Suprapubic skin (tissue), 4 donors: ENCODE results near the gene WNT2B. TPM values are rescaled to one million over a fixed set of nuclear protein-coding genes. Genes with fewer than 3 reads are reported as not detected.

Experiments
- DNase-seq, 2 donors: peaks; one replicate each; pipeline ENCODE4 v3.0.0-alpha.2; 2019; ENCODE audit warnings: low spot score in 2 of 2
- H3K27ac ChIP-seq: fragments of 200-600 bp; sonication (generic); one replicate; pipeline ENCODE4 v1.5.1; 2019
- H3K27me3 ChIP-seq: fragments of 200-600 bp; sonication (generic); one replicate; pipeline ENCODE4 v1.5.1; 2019
- H3K36me3 ChIP-seq: fragments of 200-600 bp; sonication (generic); one replicate; pipeline ENCODE4 v1.5.1; 2019
- H3K4me1 ChIP-seq: fragments of 200-600 bp; sonication (generic); one replicate; pipeline ENCODE4 v1.5.1; 2019
- H3K4me3 ChIP-seq: fragments of 200-600 bp; sonication (generic); one replicate; pipeline ENCODE4 v1.5.1; 2019; ENCODE audit warnings: mild to moderate bottlenecking
- H3K9me3 ChIP-seq: fragments of 200-600 bp; sonication (generic); one replicate; pipeline ENCODE4 v1.5.1; 2019
- CTCF ChIP-seq, 2 donors: fragments of 200-600 bp in 1 of 2; fragments of 450-650 bp in 1 of 2; sonication (generic) in 1 of 2; IDR thresholded peaks; one replicate each; pipeline ENCODE4 v1.5.1; 2016 to 2019; ENCODE audit warnings: antibody characterized with exemption in 2 of 2, mild to moderate bottlenecking in 1 of 2, moderate library complexity in 1 of 2
- EP300 ChIP-seq: sonication (generic); formaldehyde crosslinking; IDR thresholded peaks from one replicate; pipeline ENCODE4 v1.6.1; 2017; ENCODE audit warnings: antibody characterized with exemption
- POLR2A ChIP-seq, 2 donors: fragments of 450-650 bp; IDR thresholded peaks; one replicate each; pipeline ENCODE4 v1.6.1; 2017; ENCODE audit warnings: antibody characterized with exemption in 2 of 2, mild to moderate bottlenecking in 2 of 2, moderate library complexity in 2 of 2
- POLR2AphosphoS5 ChIP-seq, 3 donors: sonication (generic); formaldehyde crosslinking; IDR thresholded peaks; one replicate each; pipeline ENCODE4 v1.6.1; 2017; ENCODE audit warnings: antibody characterized with exemption in 3 of 3
- WGBS: methylation state at CpG from one replicate; pipeline ENCODE4 v1.1.5; 2018; 5-methylcytosine and 5-hydroxymethylcytosine counted together
- total RNA-seq, 4 donors: library from RNA; depleted of rRNA; stranded (reverse); fragments of >200 nt; gene quantifications; one replicate each; pipeline ENCODE4 v1.1.0, GENCODE V29; 2016

Gene WNT2B
- total RNA-seq, 4 donors from 2014 or later, result 18.6 to 57.9 (median 38.8) TPM

- Histone ChIP-seq H3K4me3 (no peak overlapping the region), H3K4me1 (no peaks in the 10 kb centered on the region), H3K27ac (no peak overlapping the region), H3K36me3 (peaks cover 9% of the 10 kb centered on the region), H3K9me3 (no peaks in the 10 kb centered on the region), H3K27me3 (no peaks in the 10 kb centered on the region)
- TF ChIP-seq POLR2A (IDR thresholded peaks at IDR 0.05), result no peak
- no peak for TF ChIP-seq CTCF (IDR thresholded peaks at IDR 0.05)
- no peak for TF ChIP-seq EP300
- no peak for TF ChIP-seq POLR2AphosphoS5 (IDR thresholded peaks at IDR 0.05)
- WGBS, result 81% methylated on average over 3 of the region's 3 CpGs
- no peak for DNase-seq
These were observed 49.9 kb downstream of the WNT2B start for GRCh38 chr1:112558634-112559033.

- H3K9me3 ChIP-seq, result no peaks in the 10 kb centered on the region
- DNase-seq, result no peak
- H3K27ac ChIP-seq, result no peak overlapping the region
- TF ChIP-seq POLR2A (IDR thresholded peaks at IDR 0.05) (no peak), EP300 (no peak), CTCF (IDR thresholded peaks at IDR 0.05) (no peak)
- H3K4me1 ChIP-seq, result no peaks in the 10 kb centered on the region
- H3K36me3 ChIP-seq, result peaks cover 3% of the 10 kb centered on the region
- H3K4me3 ChIP-seq, result no peak overlapping the region
- H3K27me3 ChIP-seq, result no peaks in the 10 kb centered on the region
These were observed 54.6 kb downstream of the WNT2B start for GRCh38 chr1:112563341-112563740.

- no peak for DNase-seq
- Histone ChIP-seq H3K36me3 (peaks cover 5% of the 10 kb centered on the region), H3K9me3 (no peaks in the 10 kb centered on the region), H3K27ac (no peak overlapping the region), H3K4me1 (no peaks in the 10 kb centered on the region), H3K4me3 (no peak overlapping the region), H3K27me3 (no peaks in the 10 kb centered on the region)
- TF ChIP-seq POLR2A (IDR thresholded peaks at IDR 0.05), result no peak
- no peak for TF ChIP-seq CTCF (IDR thresholded peaks at IDR 0.05)
- no peak for TF ChIP-seq POLR2AphosphoS5 (IDR thresholded peaks at IDR 0.05)
- no peak for TF ChIP-seq EP300
- WGBS, result 100% methylated on average over 1 of the region's 1 CpG
These were observed 55.3 kb downstream of the WNT2B start for GRCh38 chr1:112564081-112564480.

- no peak for DNase-seq
- WGBS, result 82% methylated on average over 1 of the region's 1 CpG
- no peaks in the 10 kb centered on the region for H3K27me3 ChIP-seq
- no peak for TF ChIP-seq EP300
- no peak for TF ChIP-seq POLR2AphosphoS5 (IDR thresholded peaks at IDR 0.05)
- peaks cover 10% of the 10 kb centered on the region for H3K36me3 ChIP-seq
- H3K27ac ChIP-seq, result no peak overlapping the region
- no peaks in the 10 kb centered on the region for H3K9me3 ChIP-seq
- no peak overlapping the region for H3K4me3 ChIP-seq
- H3K4me1 ChIP-seq, result no peaks in the 10 kb centered on the region
These were observed 57.0 kb downstream of the WNT2B start for GRCh38 chr1:112565800-112566199.

- Histone ChIP-seq H3K27ac (no peak overlapping the region), H3K4me3 (no peak overlapping the region), H3K9me3 (no peaks in the 10 kb centered on the region), H3K36me3 (peaks cover 79% of the 10 kb centered on the region), H3K27me3 (no peaks in the 10 kb centered on the region), H3K4me1 (no peaks in the 10 kb centered on the region)
- 96% methylated on average over 8 of the region's 8 CpGs for WGBS
- no peak for DNase-seq
- TF ChIP-seq CTCF (IDR thresholded peaks at IDR 0.05), result no peak
- no peak for TF ChIP-seq POLR2A (IDR thresholded peaks at IDR 0.05)
- no peak for TF ChIP-seq POLR2AphosphoS5 (IDR thresholded peaks at IDR 0.05)
These were observed 66.5 kb downstream of the WNT2B start for GRCh38 chr1:112575154-112575804.

GRCh38 chr1:112576240-112576639 is 67.5 kb downstream of the WNT2B start:
- TF ChIP-seq POLR2AphosphoS5 (IDR thresholded peaks at IDR 0.05) (no peak), CTCF (IDR thresholded peaks at IDR 0.05) (no peak), POLR2A (IDR thresholded peaks at IDR 0.05) (no peak), EP300 (no peak)
- H3K4me1 ChIP-seq, result no peaks in the 10 kb centered on the region
- no peak overlapping the region for H3K4me3 ChIP-seq
- no peaks in the 10 kb centered on the region for H3K9me3 ChIP-seq
- H3K27ac ChIP-seq, result no peak overlapping the region
- peaks cover 77% of the 10 kb centered on the region for H3K36me3 ChIP-seq
- DNase-seq, result no peak
- H3K27me3 ChIP-seq, result no peaks in the 10 kb centered on the region
- WGBS, result 93% methylated on average over 3 of the region's 3 CpGs
